ENCODE measurements around the gene ELAVL3.
A peak's percentile ranks its signal among the peaks of the same experiment; 100 is the strongest.

ELAVL3 gene

DNA sequence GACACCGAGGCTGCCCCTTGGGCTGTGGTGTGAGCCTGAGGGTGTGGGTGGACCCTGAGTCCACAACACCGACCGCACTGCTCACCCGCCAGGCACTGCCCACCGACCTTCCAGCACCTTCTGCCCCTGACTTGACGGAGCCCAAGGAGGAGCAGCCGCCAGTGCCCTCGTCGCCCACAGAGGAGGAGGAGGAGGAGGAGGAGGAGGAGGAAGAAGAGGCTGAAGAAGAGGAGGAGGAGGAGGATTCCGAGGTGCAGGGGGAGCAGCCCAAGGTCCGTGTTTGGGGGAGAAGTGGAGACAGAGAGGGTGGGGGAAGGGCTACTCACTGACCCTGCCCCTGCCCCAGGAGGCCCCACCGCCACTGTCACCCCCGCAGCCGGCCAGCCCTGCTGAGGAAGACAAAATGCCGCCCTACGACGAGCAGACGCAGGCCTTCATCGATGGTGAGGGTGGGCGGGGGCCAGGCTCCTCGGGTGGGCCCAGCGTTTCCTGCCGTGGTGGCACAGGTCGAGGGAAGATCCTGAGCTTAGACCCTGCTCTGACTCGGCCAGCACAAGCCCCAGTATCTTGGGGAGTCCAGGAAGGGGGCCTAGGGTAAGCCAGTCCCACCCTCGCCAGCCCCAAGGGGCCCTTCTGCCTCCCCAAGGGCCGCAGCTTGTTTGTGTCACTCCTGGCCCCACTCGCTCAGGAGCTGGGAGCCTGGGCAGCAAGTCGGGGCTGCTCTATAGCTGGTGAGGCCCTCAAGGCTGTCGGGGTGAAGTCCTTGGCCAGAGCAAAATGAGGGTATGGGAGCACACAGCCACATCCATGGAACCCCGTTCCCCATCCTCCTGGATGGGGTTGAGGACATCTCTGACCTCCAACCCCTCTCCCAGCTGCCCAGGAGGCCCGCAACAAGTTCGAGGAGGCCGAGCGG lies 33.2 kb downstream of the ELAVL3 start:
- Histone ChIP-seq H3K4me1 (peaks cover 3% of the 10 kb centered on the region), H2AFZ (no peak overlapping the region), H3K27ac (no peak overlapping the region), H3K27me3 (ENCODE audit: control insufficient read depth, insufficient read depth, low read length) (no peaks in the 10 kb centered on the region), H3K9me3 (ENCODE audit: control insufficient read depth, low read length) (no peaks in the 10 kb centered on the region), H3K36me3 (ENCODE audit: control insufficient read depth, insufficient read depth, low read length) (no peaks in the 10 kb centered on the region), H3K4me3 (ENCODE audit: low read depth, low read length) (no peak overlapping the region), H3K9ac (no peak overlapping the region), H3K79me2 (peaks cover 3% of the 10 kb centered on the region), H3K4me2 (ENCODE audit: low read length) (no peak overlapping the region)
- TF ChIP-seq, protein P1, sequence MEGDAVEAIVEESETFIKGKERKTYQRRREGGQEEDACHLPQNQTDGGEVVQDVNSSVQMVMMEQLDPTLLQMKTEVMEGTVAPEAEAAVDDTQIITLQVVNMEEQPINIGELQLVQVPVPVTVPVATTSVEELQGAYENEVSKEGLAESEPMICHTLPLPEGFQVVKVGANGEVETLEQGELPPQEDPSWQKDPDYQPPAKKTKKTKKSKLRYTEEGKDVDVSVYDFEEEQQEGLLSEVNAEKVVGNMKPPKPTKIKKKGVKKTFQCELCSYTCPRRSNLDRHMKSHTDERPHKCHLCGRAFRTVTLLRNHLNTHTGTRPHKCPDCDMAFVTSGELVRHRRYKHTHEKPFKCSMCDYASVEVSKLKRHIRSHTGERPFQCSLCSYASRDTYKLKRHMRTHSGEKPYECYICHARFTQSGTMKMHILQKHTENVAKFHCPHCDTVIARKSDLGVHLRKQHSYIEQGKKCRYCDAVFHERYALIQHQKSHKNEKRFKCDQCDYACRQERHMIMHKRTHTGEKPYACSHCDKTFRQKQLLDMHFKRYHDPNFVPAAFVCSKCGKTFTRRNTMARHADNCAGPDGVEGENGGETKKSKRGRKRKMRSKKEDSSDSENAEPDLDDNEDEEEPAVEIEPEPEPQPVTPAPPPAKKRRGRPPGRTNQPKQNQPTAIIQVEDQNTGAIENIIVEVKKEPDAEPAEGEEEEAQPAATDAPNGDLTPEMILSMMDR (IDR thresholded peaks at IDR 0.05), result no peak

DNA sequence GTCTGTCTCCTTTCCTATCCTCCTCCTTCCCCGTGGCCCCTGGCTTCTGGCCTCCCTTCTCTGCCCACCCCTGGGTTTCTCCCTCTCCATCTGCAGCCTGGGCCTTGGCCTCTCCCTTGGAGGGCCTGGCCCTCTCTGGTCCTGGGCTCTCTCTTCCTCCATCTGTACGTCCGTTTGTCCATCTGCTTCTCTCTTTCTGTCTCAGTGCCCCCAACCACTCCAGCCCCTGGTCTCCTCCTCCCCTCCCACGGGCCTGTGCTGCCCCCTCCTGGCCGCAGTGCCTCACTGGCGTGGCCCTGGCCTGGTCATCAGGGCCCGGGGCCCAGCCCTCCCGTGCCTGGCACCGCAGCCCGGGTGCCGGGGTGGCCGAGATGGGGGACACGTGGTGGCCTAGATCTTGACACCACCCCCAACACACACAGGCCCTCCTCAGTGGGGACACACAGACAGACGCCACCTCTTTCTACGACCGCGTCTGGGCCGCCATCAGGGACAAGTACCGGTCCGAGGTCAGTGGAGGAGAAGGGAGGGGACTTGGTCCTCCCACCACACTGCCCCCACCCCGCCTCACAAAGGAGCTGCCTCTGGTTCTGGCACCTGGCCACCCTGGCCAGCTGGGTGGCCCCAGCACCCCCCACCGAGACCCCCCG lies 34.1 kb downstream of the ELAVL3 start:
- Histone ChIP-seq H3K79me2 (peaks cover 3% of the 10 kb centered on the region), H3K4me1 (peaks cover 3% of the 10 kb centered on the region), H3K27ac (no peak overlapping the region), H3K4me3 (ENCODE audit: low read depth, low read length) (no peak overlapping the region), H2AFZ (no peak overlapping the region), H3K4me2 (ENCODE audit: low read length) (no peak overlapping the region), H3K9me3 (ENCODE audit: control insufficient read depth, low read length) (no peaks in the 10 kb centered on the region), H3K27me3 (ENCODE audit: control insufficient read depth, insufficient read depth, low read length) (no peaks in the 10 kb centered on the region), H3K36me3 (ENCODE audit: control insufficient read depth, insufficient read depth, low read length) (no peaks in the 10 kb centered on the region), H3K9ac (no peak overlapping the region)
- TF ChIP-seq, protein P1 (IDR thresholded peaks at IDR 0.05), result peak; percentile 83

DNA sequence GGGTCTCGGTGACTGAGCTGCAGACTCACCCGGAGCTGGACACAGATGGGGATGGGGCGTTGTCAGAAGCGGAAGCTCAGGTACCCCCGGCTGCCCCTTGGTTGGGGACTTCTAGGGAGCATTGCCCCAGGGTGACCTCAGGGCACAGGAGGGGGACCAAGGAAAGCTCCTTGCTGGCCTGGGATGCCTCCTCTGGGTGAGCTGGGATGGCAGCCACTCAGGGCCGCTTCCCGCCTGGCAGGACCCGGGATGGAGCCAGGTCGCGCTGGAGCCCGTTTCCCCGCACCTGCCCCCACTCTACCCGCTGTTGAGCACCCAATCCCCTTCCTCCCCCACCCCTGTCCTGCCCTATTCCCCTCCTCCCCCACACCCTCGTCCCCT lies 34.6 kb downstream of the ELAVL3 start:
- H3K27me3 ChIP-seq (ENCODE audit: control insufficient read depth, insufficient read depth, low read length), result no peaks in the 10 kb centered on the region
- H3K4me2 ChIP-seq (ENCODE audit: low read length), result no peak overlapping the region
- no peak overlapping the region for H3K4me3 ChIP-seq (ENCODE audit: low read depth, low read length)
- peaks cover 3% of the 10 kb centered on the region for H3K4me1 ChIP-seq
- no peaks in the 10 kb centered on the region for H3K36me3 ChIP-seq (ENCODE audit: control insufficient read depth, insufficient read depth, low read length)
- H3K9me3 ChIP-seq (ENCODE audit: control insufficient read depth, low read length), result no peaks in the 10 kb centered on the region
- no peak overlapping the region for H2AFZ ChIP-seq
- no peak overlapping the region for H3K27ac ChIP-seq
- TF ChIP-seq, protein P1 (IDR thresholded peaks at IDR 0.05), result no peak
- peaks cover 3% of the 10 kb centered on the region for H3K79me2 ChIP-seq
- H3K9ac ChIP-seq, result no peak overlapping the region

DNA sequence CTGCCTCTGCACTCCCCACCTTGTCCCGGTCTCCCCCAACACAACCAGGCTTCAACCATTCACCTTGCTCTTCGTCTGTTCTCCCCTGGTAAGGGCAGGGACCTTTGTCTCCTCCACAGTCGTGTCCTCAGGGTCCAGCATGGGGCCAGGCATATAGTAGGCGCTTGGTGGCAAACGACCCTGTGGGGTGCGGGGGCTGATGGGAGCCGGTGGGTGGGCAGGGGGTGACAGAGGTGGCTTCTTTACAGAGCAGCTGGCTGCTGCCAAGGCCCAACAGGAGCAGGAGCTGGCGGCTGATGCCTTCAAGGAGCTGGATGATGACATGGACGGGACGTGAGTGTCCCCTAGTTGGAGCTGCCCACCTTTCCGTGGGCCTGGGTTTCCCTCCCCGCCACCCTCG lies 35.7 kb downstream of the ELAVL3 start:
- H3K4me3 ChIP-seq (ENCODE audit: low read depth, low read length), result no peak overlapping the region
- H3K4me2 ChIP-seq (ENCODE audit: low read length), result no peak overlapping the region
- TF ChIP-seq, protein P1 (IDR thresholded peaks at IDR 0.05), result no peak
- peaks cover 3% of the 10 kb centered on the region for H3K4me1 ChIP-seq
- H3K9ac ChIP-seq, result no peak overlapping the region
- no peak overlapping the region for H2AFZ ChIP-seq
- no peaks in the 10 kb centered on the region for H3K36me3 ChIP-seq (ENCODE audit: control insufficient read depth, insufficient read depth, low read length)
- H3K27me3 ChIP-seq (ENCODE audit: control insufficient read depth, insufficient read depth, low read length), result no peaks in the 10 kb centered on the region
- no peak overlapping the region for H3K27ac ChIP-seq
- peaks cover 9% of the 10 kb centered on the region for H3K79me2 ChIP-seq
- H3K9me3 ChIP-seq (ENCODE audit: control insufficient read depth, low read length), result no peaks in the 10 kb centered on the region

All from parathyroid adenoma (tissue), 2 donors.